Choroid plexus epithelial cell (primary cell): ENCODE results near the gene CIAO2B.

ENCODE experiments used
- DNase-seq: peaks from one replicate; pipeline ENCODE4 v3.0.0-alpha.2; 2010; ENCODE audit warnings: low read depth
- H3K4me3 ChIP-seq: 2 replicates; pipeline ENCODE4 v1.5.1; 2011; ENCODE audit warnings: low read depth, mild to moderate bottlenecking, control low read depth, low read length, moderate library complexity
- TF ChIP-seq, protein P1 (sequence below): conservative IDR thresholded peaks from 2 replicates; pipeline ENCODE4 v1.5.1; 2011; ENCODE audit warnings: low read depth, mild to moderate bottlenecking, control low read depth, inconsistent platforms, low read length, moderate library complexity

The CIAO2B gene

GRCh38 chr16:66882702-66883101, 51.5 kb downstream of the CIAO2B start:
- H3K4me3 ChIP-seq: no peak overlapping the region
- DNase-seq: no peak
- TF ChIP-seq, protein P1, sequence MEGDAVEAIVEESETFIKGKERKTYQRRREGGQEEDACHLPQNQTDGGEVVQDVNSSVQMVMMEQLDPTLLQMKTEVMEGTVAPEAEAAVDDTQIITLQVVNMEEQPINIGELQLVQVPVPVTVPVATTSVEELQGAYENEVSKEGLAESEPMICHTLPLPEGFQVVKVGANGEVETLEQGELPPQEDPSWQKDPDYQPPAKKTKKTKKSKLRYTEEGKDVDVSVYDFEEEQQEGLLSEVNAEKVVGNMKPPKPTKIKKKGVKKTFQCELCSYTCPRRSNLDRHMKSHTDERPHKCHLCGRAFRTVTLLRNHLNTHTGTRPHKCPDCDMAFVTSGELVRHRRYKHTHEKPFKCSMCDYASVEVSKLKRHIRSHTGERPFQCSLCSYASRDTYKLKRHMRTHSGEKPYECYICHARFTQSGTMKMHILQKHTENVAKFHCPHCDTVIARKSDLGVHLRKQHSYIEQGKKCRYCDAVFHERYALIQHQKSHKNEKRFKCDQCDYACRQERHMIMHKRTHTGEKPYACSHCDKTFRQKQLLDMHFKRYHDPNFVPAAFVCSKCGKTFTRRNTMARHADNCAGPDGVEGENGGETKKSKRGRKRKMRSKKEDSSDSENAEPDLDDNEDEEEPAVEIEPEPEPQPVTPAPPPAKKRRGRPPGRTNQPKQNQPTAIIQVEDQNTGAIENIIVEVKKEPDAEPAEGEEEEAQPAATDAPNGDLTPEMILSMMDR: no peak
